ENCODE measurements around the gene CFAP57. TPM values are rescaled to one million over a fixed set of nuclear protein-coding genes. Genes with fewer than 3 reads are reported as not detected.

CFAP57 gene
- total RNA-seq, 1 donor from 2014 or later: not detected

DNA sequence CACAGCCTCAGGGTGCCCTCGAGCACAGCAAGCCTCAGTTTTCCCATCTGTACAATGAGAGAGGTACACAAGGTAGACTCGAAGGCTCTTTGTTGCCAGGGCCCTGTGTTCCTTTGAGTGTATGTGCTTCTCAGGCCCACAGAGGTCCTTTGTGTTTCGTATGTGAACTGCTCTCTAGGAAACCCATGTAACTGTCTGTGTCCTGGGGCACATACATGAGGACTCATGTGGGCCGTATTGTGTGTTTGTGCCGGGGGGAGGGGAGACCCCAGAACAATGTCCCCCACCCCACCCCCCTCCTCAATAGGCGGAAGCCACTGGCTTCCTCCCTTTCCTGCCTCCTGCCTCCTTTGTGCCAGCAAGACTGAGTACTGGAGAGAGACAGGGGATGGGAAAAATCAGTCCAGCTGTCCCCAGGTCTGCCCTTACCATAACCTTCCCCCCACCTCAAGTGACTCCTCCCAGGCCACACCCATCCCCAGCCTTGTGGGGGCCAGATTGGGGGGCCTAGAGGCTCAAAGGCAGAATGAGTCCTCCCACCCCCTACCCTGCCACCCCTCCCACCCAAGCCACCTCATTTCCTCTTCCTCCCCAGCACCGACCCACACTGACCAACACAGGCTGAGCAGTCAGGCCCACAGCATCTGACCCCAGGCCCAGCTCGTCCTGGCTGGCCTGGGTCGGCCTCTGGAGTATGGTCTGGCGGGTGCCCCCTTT, 128.4 kb downstream of the CFAP57 start, which contains the start of gene TIE1:
Gene TIE1 (plus strand): TSS at position 605 of the 717 bp plus-strand sequence. CDS start 90 bp downstream, at position 695.
- peak within 1 kb of the TSS; percentile 8 to 28 for H3K4me3 ChIP-seq
- H3K36me3 ChIP-seq: no peaks in the 10 kb centered on the region
- H3K27ac ChIP-seq: peak within 1 kb of the TSS; percentile 50
- no peak for DNase-seq (ENCODE audit: extremely low spot score in 2 of 2)
- no peaks in the 10 kb centered on the region for H3K27me3 ChIP-seq
- no peaks in the 10 kb centered on the region for H3K9me3 ChIP-seq
- TF ChIP-seq POLR2AphosphoS5 (IDR thresholded peaks at IDR 0.05; ENCODE audit: insufficient read depth in 1 of 2, low read depth in 1 of 2): no peak
- no peak for TF ChIP-seq CTCF (IDR thresholded peaks at IDR 0.05)
- no peak for TF ChIP-seq POLR2A (IDR thresholded peaks at IDR 0.05)
- no peaks in the 10 kb centered on the region for H3K4me1 ChIP-seq
- intact Hi-C loops (cut with DNase I): no loop called here

- H3K36me3 ChIP-seq: no peaks in the 10 kb centered on the region
- no peaks in the 10 kb centered on the region for H3K4me1 ChIP-seq
- intact Hi-C loops (cut with DNase I): no loop called here
- H3K9me3 ChIP-seq: no peaks in the 10 kb centered on the region
- no peak for DNase-seq (ENCODE audit: extremely low spot score in 2 of 2)
- no peaks in the 10 kb centered on the region for H3K27me3 ChIP-seq
- H3K4me3 ChIP-seq: peak overlapping the region; percentile 8 to 28
- TF ChIP-seq POLR2AphosphoS5 (IDR thresholded peaks at IDR 0.05; ENCODE audit: insufficient read depth in 1 of 2, low read depth in 1 of 2) (no peak), POLR2A (IDR thresholded peaks at IDR 0.05) (no peak), CTCF (IDR thresholded peaks at IDR 0.05) (no peak)
- H3K27ac ChIP-seq: peak overlapping the region; percentile 13
Measured at GRCh38 chr1:43302201-43302600, 130.1 kb downstream of the CFAP57 start.

GRCh38 chr1:43302721-43303470, 130.8 kb downstream of the CFAP57 start:
- Histone ChIP-seq H3K9me3 (no peaks in the 10 kb centered on the region), H3K4me3 (peak overlapping the region in 1 of 2 donors; percentile 8), H3K4me1 (no peaks in the 10 kb centered on the region), H3K27me3 (no peaks in the 10 kb centered on the region), H3K36me3 (no peaks in the 10 kb centered on the region), H3K27ac (peak overlapping the region; percentile 13)
- no peak for DNase-seq (ENCODE audit: extremely low spot score in 2 of 2)
- TF ChIP-seq POLR2AphosphoS5 (IDR thresholded peaks at IDR 0.05; ENCODE audit: insufficient read depth in 1 of 2, low read depth in 1 of 2): no peak
- no peak for TF ChIP-seq CTCF (IDR thresholded peaks at IDR 0.05)
- TF ChIP-seq POLR2A (IDR thresholded peaks at IDR 0.05): no peak
- intact Hi-C loops (cut with DNase I): no loop called here

DNA sequence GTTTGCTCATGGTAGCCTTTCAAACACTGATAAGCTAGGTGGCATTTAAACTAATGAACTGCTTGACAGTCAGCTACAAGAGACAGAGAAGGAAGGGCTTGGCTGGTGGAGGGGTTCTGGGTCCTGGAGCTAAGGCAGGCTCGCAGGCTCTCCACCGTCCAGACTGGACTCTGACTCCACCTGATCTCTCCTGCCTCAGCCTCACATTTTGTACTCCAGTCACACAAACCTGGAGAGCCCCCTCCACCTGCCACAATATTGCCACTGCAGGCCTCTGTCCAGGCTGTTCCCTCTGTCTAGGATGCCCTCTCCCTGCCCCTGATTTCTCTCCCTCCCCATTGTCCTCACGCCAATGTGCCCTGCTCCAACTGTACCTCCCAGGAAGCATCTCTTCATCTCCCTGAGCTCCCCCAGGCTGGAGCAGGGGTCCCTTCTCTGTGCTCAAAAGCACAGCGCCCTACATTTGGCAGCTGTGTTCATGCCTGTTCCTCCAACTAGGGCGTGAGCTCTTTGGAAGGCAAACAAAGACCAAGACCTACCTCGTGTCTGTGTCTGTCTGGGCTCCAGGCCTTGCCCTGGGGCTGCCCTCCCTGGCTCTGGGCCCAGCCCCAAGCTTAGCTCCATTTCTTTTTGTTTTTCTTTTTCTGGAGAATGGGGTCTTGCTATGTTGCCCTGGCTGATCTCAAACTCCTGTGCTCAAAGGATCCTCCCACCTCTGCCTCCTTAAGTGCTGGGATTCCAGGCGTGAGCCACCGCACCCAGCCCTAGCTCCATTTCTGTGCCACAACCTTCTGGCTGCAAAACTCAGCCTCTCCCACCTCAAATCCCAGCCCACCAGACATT, 131.6 kb downstream of the CFAP57 start:
- DNase-seq (ENCODE audit: extremely low spot score in 2 of 2): no peak
- H3K4me3 ChIP-seq: no peak overlapping the region
- TF ChIP-seq POLR2A (IDR thresholded peaks at IDR 0.05) (no peak), CTCF (IDR thresholded peaks at IDR 0.05) (no peak), POLR2AphosphoS5 (IDR thresholded peaks at IDR 0.05; ENCODE audit: insufficient read depth in 1 of 2, low read depth in 1 of 2) (no peak)
- intact Hi-C loops (cut with DNase I): no loop called here
- H3K4me1 ChIP-seq: no peaks in the 10 kb centered on the region
- no peak overlapping the region for H3K27ac ChIP-seq
- H3K27me3 ChIP-seq: no peaks in the 10 kb centered on the region
- H3K36me3 ChIP-seq: no peaks in the 10 kb centered on the region
- H3K9me3 ChIP-seq: no peaks in the 10 kb centered on the region

Small RNA genes within 50 kb of the gene (microRNA-seq; reads per million reads assigned to microRNA genes)
- gene MIR6733 (ENCODE audit: borderline number of aligned reads, borderline replicate concordance): not detected

Small RNA genes within 50 kb of the gene (small RNA-seq; reads per million reads assigned to genes)
- not detected for gene RNA5SP46

Other genes with a start within 250 kb of the CFAP57 start
- gene SLC2A1, start 213.5 kb upstream of the CFAP57 start, total RNA-seq: 286 TPM
- 43.5 TPM for gene EBNA1BP2, start within 50 bp of the CFAP57 start, total RNA-seq
- gene TMEM125, start 97.7 kb downstream of the CFAP57 start, total RNA-seq: 1.2 TPM
- gene C1orf210, start 113.3 kb downstream of the CFAP57 start, total RNA-seq: 2.2 TPM
- gene TIE1, start 128.7 kb downstream of the CFAP57 start, total RNA-seq: 36.1 TPM
- gene MPL, start 165.5 kb downstream of the CFAP57 start, total RNA-seq: not detected
- gene CDC20, start 186.7 kb downstream of the CFAP57 start, total RNA-seq: 11.0 TPM
- 62.1 TPM for gene ELOVL1, start 195.7 kb downstream of the CFAP57 start, total RNA-seq
- 33.6 TPM for gene MED8, start 217.5 kb downstream of the CFAP57 start, total RNA-seq
- 42.5 TPM for gene SZT2, start 217.6 kb downstream of the CFAP57 start, total RNA-seq

All from vagina (tissue), 2 donors.